GM13977 (cell line): Measurements from ENCODE around the gene LAPTM5.

Experiments
- DNase-seq: peaks from one replicate; pipeline ENCODE4 v3.0.0; 2012; ENCODE audit warnings: low spot score
- in situ Hi-C: fragments of 300-500 bp; cut with MboI; formaldehyde crosslinking; loops from one replicate; pipeline ENCODE4 v1.12.0; 2022; ENCODE audit warnings: low sequenced_read_pairs, low pct_unique_long_range_greater_than_20kb, mixed read lengths, inconsistent platforms; ENCODE audit not compliant: unreplicated experiment
- TF ChIP-seq, protein P1 (sequence below): IDR thresholded peaks from 2 replicates; pipeline ENCODE4 v1.5.1; 2012; ENCODE audit warnings: mild to moderate bottlenecking, control low read depth; ENCODE audit not compliant: insufficient read depth; ENCODE audit errors: extremely low read depth, missing control alignments

Gene LAPTM5

DNA sequence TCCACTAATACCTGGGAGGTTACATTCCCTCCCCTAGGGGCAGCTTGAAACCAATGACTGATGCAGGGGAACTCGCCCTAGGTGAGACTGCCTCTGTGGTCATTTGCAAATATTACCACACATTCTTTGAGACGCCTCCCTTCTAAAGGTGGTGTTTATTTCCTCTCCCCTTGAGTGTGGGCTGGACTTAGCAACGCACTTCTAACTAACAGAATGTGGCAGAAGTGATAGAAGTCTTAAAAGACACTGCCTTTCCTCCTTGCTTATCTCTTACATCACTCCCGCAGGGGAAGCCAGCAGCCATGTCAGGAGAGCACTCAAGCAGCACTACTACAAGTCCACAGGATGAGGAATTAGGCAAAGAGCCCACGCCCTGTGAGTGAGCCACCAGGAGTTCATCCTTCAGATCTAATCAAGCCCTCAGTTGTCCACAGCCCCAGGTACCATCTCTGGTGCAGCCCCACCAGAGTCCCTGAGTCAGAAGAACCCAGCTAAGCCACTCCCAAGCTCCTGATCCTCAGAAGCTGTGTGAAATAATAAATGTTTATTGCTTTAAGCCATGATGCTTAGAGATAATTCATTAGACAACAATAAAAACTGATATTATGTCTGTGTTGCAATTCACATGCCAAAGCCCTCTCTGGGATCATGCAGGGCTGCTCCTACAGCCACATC is 19.4 kb downstream of the LAPTM5 start:
- in situ Hi-C loops = no loop called here
- TF ChIP-seq, protein P1, sequence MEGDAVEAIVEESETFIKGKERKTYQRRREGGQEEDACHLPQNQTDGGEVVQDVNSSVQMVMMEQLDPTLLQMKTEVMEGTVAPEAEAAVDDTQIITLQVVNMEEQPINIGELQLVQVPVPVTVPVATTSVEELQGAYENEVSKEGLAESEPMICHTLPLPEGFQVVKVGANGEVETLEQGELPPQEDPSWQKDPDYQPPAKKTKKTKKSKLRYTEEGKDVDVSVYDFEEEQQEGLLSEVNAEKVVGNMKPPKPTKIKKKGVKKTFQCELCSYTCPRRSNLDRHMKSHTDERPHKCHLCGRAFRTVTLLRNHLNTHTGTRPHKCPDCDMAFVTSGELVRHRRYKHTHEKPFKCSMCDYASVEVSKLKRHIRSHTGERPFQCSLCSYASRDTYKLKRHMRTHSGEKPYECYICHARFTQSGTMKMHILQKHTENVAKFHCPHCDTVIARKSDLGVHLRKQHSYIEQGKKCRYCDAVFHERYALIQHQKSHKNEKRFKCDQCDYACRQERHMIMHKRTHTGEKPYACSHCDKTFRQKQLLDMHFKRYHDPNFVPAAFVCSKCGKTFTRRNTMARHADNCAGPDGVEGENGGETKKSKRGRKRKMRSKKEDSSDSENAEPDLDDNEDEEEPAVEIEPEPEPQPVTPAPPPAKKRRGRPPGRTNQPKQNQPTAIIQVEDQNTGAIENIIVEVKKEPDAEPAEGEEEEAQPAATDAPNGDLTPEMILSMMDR = no peak
- DNase-seq = no peak

DNA sequence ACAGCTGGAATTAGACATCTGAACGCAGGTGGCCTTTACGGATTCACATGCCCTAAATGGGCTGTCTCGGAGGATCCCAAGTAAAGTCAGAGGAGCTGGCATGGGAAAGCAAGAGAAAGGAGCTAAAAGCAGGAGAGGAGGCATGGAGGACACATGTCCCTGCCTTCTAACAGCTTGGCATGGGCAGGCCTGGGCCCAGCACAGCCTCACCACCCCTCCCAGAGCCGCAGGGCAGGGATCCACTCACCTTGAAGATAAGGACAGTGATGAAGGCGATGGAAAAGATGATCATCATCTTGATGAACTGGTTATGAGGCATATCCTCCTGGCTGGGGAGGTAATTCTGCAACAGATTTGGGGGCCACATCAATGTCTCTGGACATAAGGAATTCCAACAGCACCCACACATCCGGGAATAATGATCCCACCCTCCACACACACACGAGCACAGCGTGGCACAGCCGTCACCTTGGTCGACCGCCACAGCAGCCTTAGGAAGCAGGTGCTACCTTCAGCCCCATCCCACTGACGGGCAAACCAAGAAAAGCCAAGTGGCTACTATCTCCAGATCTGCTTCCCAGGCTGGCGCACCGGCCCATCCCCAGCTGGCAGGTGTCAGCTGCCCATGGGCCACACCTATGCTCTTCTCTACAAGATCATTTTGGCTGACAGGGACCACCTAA is 20.1 kb downstream of the LAPTM5 start:
- in situ Hi-C loops = no loop called here
- TF ChIP-seq, protein P1 = no peak

DNA sequence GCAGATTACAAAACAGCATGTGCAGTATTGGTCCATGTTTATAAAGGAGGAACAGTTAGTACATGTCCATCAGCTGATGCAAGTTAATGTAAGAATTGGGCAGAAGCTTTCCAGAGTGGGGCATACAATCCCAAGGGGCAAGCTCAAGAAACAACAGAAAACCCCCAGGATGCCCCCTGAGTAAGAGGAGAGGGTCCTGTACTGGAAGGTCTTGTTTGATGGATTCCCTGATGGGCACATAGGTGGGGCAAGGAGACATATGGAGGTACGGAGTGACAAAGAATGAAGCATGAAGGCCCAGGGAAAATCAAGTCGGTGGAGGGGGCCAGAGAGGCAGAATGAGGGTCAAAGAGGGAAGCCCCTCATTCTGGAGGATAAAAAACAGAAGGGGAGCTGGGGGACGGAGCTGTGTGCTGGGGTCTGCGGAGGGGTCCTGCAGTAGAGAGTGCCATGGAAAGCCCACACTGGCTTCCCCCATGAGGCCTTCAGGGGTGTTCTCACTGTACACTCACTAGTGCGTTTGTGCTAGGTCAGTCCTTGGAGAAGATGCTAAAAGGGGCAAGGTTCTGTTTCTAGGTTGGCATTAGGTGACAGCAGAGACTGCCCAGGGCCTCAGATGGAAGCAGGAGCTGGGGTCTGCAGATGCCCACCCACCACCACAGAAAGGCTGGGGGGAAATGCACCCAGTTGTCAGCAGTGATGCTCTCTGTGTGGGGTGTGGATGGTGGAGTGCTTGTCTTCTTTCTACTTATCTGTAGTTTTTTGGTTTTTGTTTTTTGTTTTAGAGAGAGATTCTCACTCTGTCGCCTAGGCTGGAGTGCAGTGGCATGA is 21.7 kb downstream of the LAPTM5 start:
- TF ChIP-seq, protein P1 = no peak
- no peak for DNase-seq
- in situ Hi-C loops = no loop called here

More for the DNA sequence above, 20.1 kb downstream of the LAPTM5 start:
- DNase-seq = no peak

DNA sequence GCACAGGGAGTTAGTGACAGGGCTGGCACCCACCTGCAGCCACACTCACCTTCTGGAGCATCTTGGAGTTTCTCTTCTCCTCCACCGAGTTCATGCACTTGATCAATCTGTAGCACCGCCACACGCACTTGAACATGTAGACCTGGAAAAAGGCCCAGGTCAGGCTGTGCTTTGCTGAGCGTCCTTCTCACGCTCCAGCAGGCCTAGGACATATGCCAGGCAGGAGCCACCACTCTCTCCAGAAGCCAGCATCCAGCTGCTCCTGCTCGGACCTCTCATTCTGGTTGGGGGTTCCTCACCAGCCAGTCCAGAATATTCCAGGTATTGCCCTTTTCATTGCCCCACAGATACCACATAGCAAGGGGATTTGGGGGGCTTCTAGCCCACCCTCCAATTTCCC is 22.4 kb downstream of the LAPTM5 start:
- in situ Hi-C loops = no loop called here
- no peak for DNase-seq
- TF ChIP-seq, protein P1 = no peak

DNA sequence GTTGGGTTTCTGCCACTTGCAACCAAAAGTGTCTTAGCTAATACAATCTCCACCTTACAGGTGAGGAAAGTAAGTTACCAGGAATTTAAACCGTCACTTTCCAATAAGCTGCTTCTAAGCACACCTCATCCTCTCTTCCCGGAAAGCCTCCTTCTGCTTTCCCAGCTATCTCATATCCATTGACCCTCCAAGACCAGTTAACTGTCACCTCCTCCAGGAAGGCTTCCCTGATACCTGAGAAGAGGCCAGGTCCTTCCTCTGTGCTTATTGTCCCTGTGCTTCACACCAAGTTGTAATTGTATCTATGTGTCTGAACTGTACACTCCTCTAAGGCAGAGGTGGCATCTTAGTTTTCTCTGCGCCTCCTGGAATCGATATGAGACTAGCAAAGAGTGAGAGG is 23.0 kb downstream of the LAPTM5 start:
- no peak for DNase-seq
- in situ Hi-C loops = no loop called here
- TF ChIP-seq, protein P1 = no peak

DNA sequence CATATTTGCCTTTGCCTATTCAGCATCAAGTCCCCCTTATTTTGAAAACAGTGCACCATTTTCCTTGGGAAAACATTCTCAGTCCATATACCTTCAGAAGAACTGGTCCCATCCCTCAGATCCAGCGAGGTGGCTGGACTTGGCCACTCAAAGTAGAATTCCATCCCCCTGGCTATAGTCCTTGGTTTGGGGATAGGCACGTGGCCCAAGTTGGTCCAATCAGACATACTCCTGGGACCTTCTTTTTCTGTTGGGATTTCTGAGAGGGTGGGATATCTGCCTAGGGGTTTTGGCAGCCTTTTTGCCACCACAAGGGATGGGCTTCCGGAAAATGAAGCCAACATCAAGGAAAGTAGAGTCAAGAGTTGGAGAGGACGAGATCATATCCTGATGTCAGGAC is 23.5 kb downstream of the LAPTM5 start:
- in situ Hi-C loops = no loop called here
- TF ChIP-seq, protein P1 = no peak
- no peak for DNase-seq
